ENCODE measurements around the gene CHIC2. TPM values are rescaled to one million over a fixed set of nuclear protein-coding genes. Genes with fewer than 3 reads are reported as not detected.

Gene CHIC2
- total RNA-seq, 1 donor from 2014 or later, result 43.7 TPM

DNA sequence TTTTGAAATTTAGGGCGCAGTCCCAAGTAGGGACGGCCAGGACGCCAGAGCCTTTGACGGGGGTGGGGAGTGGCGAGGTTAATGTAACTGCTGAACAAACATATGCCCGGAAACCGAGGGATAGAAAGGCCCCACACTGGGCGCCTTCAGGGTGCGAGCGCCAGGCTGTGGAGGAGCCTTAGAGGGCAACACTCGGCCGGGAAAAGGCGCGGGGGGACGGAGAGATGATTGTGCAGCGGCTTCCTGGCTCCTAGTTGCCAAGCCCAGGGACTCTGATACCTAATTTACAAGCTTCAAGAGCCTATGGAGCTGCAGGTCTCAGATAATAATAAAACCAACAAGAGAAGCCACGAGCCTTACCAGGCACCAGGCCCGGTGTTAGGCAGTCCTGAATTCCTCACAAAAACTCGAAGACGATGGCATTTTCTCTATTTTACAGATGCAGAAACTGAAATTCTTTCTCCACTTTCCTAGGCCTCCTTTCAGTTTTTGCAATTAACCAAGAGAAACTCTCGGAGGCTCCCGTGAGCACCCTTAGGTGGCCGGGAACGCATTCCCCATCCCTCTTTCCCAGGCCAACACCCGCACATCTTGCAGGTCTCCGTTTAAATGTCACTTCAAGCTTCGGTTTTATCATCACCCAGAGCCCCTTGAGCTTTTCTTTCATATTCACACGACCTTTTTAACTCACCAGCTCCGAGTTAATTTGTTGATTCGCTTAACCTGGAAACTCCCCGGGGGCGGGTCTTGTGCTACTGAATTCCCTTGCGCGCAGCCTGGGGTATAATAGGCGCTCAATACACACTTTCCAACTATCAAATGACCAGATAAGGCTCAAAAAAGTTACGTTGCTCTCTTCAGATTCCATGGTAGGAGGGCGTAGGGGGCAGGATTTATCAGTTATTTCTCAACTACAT lies 29.2 kb upstream of the CHIC2 start:
- DNase-seq (ENCODE audit: low read depth), result no peak

DNA sequence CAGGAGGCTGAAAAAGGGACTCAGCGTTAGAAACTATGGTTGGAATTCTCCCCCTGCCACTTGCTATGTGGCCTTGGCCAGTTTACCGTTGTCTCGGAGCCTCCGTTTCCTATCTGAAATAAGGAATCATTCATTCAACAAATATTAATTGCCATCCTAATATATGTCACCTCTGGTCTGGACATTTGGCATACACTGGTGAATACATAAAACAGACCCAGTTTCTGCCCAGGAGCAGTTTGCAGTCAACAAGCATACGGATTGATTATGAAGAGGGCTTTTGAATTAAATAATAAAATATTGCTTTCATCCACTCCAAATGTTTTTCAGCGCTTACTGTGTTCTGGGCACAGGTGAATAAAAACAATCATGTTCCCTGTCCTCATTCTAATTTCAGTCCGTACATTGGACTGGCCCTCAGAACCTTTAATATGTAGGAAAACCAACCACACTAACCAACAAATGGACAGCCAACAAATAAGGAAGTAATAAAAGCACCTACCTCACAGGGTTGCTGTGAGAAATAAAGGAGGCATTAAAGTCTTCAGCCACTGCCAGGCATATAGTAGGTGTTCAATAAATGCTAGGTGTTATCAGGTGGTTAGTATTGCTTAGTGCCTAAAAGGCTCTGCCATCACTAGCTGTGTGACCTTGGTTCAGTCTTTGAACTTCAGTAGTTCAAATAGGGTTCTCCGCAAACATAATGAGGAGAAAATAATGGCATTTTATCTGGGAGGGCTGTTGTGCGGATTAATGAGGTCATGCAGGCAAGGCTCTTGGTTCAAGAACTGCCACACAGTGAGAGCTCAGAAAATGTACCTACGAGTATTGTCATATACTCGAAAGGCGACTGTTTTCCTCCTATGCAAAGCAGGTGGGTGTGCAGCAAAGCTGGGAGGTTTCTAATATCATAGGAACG lies 28.3 kb upstream of the CHIC2 start:
- no peak for DNase-seq (ENCODE audit: low read depth)

DNA sequence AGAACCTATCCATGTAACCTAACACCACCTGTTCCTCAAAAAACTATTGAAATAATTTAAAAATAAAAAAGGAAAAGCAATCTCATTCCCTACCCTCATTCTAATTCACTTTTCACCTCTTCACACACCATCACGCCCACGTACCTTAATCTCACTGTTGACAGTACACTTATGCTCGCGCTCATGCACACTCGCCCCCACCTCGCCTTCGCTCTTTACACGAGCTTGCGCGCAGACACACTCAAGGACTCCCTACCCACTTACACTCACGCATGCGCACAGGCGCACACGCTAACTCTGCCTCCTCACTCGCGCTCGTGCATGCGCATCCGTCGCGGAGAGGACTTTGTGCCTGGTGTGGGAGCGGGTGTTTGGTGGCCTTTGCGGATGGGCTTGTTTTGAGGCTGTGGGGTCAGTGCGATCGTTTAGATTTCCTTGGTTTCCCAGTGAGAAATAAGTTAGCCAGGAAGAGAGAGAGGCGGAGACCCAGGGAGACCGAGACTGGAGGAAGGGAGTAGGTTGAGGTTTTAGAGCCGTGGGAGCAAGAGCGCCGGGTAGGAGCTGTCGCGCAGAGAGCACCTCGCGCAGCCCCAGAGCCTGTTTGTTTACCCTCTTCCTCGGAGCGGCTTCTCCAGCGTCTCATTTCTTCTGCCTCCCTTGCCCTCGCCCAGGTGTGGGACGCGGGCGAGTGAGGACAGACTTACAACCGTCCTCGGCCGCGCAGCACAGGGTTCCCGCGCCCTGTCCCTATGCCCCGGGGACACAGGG lies 27.4 kb upstream of the CHIC2 start:
- peak; percentile 90 for DNase-seq (ENCODE audit: low read depth)

DNA sequence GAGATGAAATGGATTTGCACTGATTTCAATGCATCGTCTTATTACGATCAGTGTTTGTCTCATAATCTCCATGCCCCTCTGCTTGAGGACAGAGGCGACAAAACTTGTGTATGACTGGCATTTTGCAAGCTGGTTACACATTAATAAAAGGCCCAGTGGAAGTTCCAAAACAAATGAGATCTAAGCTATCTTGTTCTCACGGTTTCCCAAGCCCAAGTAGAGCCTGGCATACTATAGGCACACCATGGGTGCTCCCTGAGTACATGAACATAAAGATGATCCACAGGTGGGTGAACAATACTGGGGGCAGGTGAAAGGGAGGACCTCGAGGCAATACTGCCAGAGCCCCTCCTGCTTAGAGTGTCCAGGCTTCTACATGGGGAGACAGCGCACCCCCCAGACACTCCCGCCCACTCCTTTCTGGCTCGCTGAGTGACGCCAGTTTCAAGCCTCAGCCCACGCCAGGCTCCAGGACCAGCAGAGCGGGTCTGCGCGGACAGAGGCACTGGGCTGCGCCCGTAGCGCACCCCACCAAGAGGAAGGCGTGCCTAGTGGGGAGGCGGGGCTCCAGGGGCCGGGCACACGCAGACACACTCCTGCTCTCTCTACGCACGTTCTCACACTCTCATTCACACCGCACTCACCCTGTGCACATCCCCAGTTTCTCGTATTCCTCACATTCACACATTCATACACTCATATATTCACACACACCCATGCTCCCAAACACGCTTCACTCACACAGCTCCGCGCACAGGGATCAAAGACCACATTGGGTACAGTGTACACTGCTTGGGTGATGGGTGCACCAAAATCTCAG lies 26.6 kb upstream of the CHIC2 start:
- DNase-seq (ENCODE audit: low read depth), result no peak

DNA sequence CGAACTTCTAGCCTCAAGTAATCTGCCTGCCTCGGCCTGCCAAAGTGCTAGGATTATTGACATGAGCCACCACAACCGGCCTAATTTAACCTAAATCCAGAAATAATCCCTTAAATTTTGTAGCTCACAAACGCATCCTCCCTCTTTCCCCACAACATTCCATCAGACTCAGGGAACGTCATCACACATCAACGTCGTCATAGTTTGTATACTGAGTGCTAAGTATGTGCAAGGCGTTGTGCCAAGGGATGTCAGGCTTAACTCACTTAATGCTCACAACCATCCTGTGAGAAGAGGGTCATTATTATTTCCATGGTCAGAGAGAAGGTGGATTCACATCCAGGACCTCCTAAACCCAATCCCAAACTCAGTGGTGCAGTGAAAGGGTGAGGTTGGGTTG lies 26.0 kb upstream of the CHIC2 start:
- DNase-seq (ENCODE audit: low read depth), result no peak

DNA sequence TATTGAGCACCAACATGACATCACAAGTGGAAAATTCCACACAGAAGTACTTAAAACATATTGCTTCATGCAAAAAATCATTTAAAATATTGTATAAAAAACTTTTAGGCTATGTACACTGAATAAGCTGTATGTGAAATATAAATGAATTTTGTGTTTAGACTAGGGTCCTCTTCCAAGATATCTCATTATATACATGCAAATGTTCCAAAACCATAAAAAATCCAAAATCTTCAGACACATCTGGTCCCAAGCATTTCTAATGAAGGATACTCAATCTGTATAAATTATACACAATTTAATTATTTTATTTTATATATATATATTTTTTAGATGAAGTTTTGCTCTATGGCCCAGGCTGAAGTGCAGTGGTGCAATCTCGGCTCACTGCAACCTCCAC lies 25.5 kb upstream of the CHIC2 start:
- no peak for DNase-seq (ENCODE audit: low read depth)

DNA sequence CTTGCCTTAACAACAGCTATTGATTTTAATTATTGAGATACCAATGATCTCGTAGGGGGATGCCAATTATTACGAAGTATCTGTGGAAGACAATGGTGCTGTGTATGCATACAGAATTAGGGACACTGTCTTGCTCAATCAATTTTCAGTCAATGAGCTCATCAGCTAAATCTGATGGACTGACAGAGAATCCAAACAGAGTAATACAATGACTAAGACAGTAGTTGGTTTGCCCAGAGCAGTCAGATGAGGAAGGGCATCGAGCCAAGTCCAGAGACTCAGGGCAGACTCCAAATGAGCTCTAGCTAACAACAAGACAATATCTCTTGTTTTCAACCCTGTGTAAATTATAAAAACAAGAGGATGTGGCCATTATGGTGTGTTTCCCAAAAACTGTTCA lies 20.9 kb upstream of the CHIC2 start:
- peak; percentile 96 for DNase-seq (ENCODE audit: low read depth)

DNA sequence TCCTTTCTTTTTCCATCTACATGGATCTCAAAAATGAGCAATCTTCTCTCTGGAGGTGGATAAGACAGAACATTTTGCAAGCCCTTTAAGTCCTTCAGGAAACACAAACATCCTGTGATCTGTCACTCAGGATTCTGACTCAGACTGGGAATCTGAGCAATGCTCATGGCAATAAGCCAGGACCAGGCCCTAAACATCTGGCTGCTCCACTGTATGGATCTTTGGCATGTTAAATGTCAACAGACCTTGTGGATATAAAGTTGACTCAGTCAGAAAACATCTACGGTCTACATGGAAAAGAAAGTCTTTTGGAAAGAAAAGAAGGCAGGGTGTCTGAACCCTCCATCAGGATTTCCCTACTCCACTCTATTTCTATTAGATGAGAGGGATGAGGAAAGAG lies 17.8 kb upstream of the CHIC2 start:
- peak; percentile 76 for DNase-seq (ENCODE audit: low read depth)

DNA sequence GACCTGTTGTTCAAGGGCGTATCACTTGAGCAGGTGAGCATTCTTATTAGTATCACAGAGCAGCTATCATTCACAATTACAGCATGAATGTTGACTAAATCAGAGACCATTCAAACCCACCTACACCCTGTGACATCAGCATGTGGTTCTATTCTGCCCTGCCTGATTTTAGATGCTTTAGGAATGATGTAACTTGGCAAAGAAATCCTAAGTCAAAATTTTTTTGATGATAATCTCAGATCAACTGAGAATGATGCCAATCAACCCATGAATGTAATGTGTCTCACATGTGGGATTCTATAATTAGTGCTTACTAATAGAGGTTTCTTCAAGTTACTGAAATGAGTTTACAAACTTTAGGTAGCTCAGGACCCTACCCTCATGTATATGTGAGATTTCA lies 13.4 kb upstream of the CHIC2 start:
- DNase-seq (ENCODE audit: low read depth), result no peak

DNA sequence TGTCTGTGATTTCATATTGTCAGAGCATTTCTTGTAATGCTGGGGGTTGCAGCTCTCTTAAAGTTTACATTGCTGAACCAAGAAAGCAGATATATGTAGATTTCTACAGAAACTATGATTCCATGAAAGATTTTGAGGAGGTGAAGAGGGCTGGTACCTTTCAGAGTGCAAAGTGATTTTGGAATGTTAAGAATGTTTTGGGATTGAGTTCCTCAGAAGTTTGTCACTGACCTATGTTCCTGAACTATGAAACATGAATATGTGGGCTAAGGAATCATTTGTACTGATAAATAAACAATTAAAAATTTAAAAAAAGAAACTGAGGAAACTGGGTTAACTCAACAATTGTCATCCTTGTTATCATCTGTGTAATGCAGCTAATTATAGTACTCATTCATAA lies 12.3 kb upstream of the CHIC2 start:
- DNase-seq (ENCODE audit: low read depth), result no peak

DNA sequence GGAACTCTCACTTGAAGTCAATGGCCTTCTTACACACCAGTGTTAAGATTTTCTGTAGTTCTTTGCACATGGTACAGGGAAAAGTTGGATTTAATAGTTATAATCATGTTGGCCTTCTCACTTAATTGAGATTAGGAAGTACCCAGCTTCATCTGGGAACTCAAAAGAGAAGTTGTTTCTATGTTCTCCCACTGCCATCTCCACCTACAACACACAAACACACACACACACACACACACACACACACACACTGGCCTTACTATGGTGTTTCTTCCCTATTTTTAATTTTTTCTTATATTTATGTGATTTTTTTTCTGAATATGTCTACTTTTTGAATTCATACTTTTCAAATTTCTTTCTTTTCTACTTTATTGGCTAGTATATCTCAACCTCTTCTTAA lies 10.0 kb upstream of the CHIC2 start:
- no peak for DNase-seq (ENCODE audit: low read depth)

DNA sequence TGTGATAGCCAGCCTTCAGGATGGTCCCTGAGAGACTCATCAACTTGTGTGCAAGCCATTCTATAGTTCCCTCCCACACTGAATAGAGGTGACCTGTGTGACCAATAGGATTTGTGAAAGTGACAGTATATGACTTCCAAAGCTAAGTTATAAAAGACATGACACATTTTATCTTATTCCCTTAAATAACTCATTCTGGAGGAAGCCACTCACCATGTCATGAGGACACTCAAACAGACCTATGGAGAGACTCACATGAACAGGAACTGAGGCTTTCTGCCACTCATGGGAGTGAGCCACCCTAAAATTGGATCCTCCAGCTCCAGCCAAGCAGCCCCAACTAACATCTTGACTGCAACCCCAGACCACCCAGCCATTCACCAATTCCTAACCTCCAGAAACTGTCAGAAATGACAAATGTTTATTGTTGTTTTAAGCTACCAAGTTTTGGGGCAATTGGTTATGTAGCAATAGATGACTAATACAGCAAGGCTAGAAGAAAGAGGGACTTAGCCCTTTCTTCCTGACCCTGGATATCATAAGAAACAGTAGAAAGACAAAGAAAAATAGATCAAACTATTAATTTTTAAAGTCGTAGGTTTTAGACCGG lies 9.0 kb upstream of the CHIC2 start:
- no peak for DNase-seq (ENCODE audit: low read depth)

DNA sequence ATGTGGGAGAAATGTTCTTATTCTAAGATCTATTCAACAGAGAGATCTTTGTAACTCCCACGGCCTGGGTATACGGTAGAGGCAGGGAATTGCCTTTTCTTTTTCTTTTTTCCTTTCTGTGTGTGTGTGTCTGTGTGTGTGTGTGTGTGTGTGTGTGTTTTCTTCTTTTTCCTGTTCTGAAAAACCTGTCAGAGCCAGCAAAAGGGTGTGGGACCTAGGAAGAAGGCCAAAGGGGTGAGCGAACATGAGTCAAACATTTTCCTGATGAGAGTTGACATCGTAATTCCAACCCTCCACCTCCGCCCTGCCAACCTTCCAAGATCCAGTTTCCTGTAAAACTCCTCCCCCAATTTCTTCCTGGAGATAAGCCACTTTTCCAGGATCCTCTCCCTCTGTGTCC lies 2.8 kb upstream of the CHIC2 start:
- DNase-seq (ENCODE audit: low read depth), result peak; percentile 67

DNA sequence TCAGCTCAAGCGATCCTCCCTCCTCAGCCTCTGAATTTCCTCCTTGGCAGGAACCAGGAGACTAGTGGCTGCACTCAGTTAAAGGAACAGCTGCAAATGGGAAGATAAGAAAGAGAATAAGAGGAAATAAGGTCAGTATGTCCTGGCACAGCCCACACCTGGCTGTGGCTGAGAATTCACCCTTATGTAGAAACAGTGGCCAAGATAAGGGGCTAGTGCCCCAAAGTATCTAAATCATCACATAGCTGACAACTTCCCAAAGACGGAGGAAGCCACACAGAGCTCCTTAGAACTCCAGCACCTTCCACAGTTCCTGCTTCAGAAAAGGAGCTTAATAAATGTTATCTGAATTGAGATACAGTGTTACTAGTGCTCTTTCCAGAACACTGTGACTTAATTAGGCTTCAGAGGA lies 2.3 kb upstream of the CHIC2 start:
- no peak for DNase-seq (ENCODE audit: low read depth)

DNA sequence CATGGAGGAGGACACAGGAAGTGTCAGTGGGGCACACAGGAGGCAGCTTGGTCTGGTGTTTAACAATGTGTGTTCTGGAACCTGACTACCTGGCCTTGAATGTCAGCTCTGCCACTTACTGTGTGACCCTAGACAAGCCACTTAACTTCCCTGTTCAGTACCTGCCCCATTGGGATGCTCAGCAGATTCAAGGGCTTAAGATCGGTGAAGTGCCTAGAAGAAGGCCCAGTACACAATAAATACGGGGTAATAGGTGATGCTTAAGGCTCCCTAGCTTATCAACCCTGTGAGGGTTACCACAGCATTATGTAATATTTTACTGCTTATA lies 1.6 kb upstream of the CHIC2 start:
- DNase-seq (ENCODE audit: low read depth), result no peak

DNA sequence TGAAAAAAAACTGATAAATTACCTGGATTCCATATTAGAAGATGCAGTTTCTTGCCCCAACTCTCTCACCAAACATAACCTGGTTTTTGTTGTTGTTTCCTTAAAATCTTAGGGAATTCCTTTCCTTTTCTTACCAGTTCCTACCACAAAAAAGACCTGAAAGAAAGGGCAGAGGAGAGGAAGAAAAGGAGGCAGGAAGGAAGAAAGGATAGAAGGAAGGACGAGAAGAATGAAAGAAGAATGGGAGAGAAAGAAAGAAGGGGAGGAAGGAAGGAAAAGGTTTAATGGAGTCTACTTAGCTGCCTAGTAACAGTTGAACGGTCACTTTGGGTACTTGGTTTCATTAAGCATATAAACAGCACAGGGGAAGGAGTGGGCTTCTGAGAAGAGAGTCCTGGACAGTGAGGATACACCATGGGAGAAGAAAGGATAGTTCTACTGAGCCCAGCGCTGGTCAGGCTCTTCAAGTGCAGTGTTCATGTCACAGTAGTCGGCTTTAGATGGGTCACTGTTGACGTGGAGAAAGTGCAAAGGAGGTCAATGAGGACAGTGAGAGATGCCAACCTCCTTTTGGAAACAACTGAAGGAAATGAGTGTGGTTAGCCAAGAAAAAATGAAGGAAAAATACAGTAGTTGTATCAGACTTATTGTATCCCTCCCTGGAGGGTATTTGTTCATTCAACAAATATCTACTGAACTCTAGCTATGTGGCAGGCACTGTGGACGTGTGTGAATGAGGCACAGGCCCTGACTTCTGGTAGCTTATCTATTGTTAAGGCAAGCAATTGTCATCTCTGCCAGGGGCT lies 1.1 kb upstream of the CHIC2 start:
- peak; percentile 15 for DNase-seq (ENCODE audit: low read depth)

DNA sequence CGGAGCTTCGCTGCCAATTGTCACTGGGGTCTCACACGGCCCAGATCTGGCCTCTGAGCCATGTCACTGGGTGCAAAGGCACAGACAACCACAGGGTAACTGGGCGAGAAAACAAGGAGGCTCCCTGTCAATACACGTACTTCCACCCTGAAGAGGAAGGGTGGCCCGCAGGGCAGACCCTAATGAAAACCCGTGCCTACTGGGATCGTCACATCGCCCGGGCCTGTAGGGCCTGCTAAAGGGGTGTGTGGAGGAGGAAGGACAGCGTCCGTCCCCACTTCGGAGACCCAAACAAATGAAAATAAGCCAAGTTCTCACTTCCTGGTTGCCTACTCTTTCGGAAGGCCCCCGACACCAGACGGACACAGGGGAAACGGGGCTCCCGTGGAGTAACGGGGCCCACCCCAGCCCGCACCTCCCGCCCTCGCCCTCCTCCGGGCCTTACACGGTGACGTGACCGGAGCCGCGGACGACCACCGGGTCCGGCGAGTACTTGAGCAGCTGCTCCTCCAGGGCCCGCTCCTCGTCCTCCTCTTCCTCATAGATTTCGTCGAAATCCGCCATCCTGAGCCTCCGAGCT lies 578 bp downstream of the CHIC2 start:
- peak; percentile 33 for DNase-seq (ENCODE audit: low read depth)

DNA sequence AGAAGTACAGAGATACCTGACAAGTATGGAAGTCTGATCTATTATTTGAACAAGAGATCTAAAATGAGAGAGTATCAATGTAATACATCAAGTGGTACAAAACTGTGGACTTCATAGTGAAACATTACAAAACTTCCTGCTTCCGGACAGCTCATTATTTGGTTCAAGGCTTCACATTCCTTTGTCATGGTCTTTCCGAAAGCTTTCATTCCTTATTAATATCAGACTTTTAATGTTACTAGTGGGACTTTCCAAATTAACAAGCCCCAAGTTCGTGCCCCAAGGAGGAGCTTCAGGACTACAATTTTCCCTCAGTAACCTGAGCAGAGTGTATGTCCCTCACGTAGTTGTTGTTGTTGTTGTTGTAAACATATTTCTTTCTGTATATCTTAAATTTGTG lies 1.2 kb downstream of the CHIC2 start:
- DNase-seq (ENCODE audit: low read depth), result peak; percentile 14

DNA sequence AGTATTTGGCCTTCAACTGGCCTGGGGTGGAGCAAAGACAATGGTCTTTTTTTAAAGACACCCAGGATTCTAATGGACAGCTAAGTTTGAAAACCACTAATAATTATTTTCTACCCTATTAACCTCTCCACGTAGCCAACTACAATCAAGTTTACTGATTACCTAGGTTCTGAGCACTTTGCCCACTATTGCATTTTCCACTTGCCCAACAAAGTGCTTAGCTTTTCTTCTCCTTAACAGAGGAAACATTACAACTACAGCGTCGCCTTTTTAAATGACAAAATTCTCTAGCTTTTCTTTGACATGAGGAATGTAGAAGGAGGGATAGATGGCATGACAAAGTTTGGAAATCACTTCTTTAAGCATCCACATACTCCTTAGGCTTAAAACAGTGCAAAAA lies 2.0 kb downstream of the CHIC2 start:
- no peak for DNase-seq (ENCODE audit: low read depth)

Measured in myocyte (in vitro differentiated cells).